A549 treated with DMSO at 1 μM for 4 hours (cell line): Measurements from ENCODE around the gene NFASC. TPM values are rescaled to one million over a fixed set of nuclear protein-coding genes. Genes with fewer than 3 reads are reported as not detected.

Source experiments
- total RNA-seq: library from RNA; stranded (reverse); fragments of 200-300 nt; extraction: Qiagen RNA extraction; gene quantifications from 5 replicates; pipeline ENCODE4 v1.2.3, GENCODE V29; 2022; ENCODE audit warnings: low read depth

The NFASC gene
- total RNA-seq: 1.5 to 2.4 TPM (median 1.8 TPM) in 5 replicates

GRCh38 chr1:204870160-204870912 lies at the start of gene NFASC:
TSS of gene NFASC (plus strand) at chr1:204870862. CDS start at chr1:204944316, 73,454 bp downstream.

GRCh38 chr1:205042911-205043806 lies 172.5 kb downstream of the NFASC start, which contains the start of gene CNTN2:
TSS of gene CNTN2 (plus strand) at chr1:205043212. CDS start at chr1:205053186, 9,974 bp downstream.

Other genes starting within 250 kb of the NFASC start
- gene LRRN2, start 185.1 kb upstream of the NFASC start, total RNA-seq: 15.3 to 20.3 TPM (median 16.6 TPM) in 5 replicates
- 0.03 to 0.19 TPM (median 0.03 TPM) in 3 of 5 replicates, not detected in the others for gene CNTN2, start 172.3 kb downstream of the NFASC start, total RNA-seq
- gene TMEM81, start 213.6 kb downstream of the NFASC start, total RNA-seq: 2.2 to 3.5 TPM (median 2.6 TPM) in 5 replicates